DND-41 (cell line): ENCODE results near the gene FGFBP2.

Source experiments
- EZH2 ChIP-seq: IDR thresholded peaks from 3 replicates; pipeline ENCODE4 v1.6.1; 2012; ENCODE audit warnings: borderline replicate concordance, low read depth, mild to moderate bottlenecking, moderate library complexity, low read length, inconsistent platforms; ENCODE audit not compliant: severe bottlenecking
- TF ChIP-seq, protein P1 (sequence below): IDR thresholded peaks from 2 replicates; pipeline ENCODE4 v1.5.1; 2012; ENCODE audit warnings: borderline replicate concordance, low read length, moderate library complexity, mild to moderate bottlenecking; ENCODE audit not compliant: poor library complexity, severe bottlenecking; ENCODE audit errors: extremely low read depth

DNA sequence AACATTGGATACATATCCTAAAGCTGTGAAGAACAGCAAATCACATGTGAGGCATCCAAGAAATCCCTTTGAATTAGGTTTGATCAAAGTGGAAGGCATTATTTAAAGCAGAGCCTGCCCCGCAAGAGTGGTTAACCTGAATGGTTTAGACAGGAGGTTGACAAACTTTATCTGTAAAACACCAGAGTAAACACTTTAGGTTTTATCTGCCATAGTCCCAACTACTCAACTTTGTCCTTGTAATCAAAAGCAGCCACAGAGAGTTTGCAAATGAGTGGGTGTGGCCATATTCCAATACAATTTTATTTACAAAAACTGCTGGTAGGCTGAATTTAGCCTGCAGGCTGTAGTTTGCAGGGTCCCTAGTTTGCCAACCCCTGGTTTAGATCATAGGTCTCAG lies 25.2 kb upstream of the FGFBP2 start:
- TF ChIP-seq, protein P1, sequence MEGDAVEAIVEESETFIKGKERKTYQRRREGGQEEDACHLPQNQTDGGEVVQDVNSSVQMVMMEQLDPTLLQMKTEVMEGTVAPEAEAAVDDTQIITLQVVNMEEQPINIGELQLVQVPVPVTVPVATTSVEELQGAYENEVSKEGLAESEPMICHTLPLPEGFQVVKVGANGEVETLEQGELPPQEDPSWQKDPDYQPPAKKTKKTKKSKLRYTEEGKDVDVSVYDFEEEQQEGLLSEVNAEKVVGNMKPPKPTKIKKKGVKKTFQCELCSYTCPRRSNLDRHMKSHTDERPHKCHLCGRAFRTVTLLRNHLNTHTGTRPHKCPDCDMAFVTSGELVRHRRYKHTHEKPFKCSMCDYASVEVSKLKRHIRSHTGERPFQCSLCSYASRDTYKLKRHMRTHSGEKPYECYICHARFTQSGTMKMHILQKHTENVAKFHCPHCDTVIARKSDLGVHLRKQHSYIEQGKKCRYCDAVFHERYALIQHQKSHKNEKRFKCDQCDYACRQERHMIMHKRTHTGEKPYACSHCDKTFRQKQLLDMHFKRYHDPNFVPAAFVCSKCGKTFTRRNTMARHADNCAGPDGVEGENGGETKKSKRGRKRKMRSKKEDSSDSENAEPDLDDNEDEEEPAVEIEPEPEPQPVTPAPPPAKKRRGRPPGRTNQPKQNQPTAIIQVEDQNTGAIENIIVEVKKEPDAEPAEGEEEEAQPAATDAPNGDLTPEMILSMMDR = no peak
- no peak for TF ChIP-seq EZH2
